HUDEP-2 (cell line): Measurements from ENCODE around the gene GBGT1.
A peak's percentile ranks its signal among the peaks of the same experiment; 100 is the strongest.
"Not testable (repeated sequence)": the region's sequence is repeated elsewhere in the genome, so short reads cannot be mapped to it uniquely, and the experiment has no call there.

Experiments
- DNase-seq, 76 experiments: peaks; one replicate each; lab custom pipeline; 2025; ENCODE audit not compliant: unreplicated experiment in 76 of 76; lab: John Stamatoyannopoulos, UW

Gene GBGT1

GRCh38 chr9:133199648-133200321, 36.1 kb upstream of the GBGT1 start:
- DNase-seq: no peak

DNA sequence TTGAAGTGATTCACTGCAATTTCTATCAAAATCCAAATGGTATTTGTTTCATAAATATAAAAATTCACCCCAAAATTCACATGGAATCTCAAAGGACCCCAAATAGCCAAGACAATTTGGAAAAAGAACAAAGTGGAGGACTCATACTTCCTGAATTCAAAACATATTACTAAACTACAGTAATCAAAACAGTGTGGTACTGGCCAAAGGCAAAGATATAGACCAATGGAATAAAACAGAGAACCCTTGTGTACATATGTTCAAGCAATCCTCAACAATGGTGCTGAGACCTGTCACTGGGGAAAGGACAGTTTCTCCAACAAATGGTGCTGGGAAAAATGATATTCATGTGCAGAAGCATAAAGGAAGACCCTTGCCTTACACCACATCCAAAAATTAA, 31.3 kb upstream of the GBGT1 start:
- no peak for DNase-seq

GRCh38 chr9:133194597-133194996, 30.9 kb upstream of the GBGT1 start:
- no peak for DNase-seq

- DNase-seq: no peak
Observed at GRCh38 chr9:133191989-133192388, 28.3 kb upstream of the GBGT1 start.

DNA sequence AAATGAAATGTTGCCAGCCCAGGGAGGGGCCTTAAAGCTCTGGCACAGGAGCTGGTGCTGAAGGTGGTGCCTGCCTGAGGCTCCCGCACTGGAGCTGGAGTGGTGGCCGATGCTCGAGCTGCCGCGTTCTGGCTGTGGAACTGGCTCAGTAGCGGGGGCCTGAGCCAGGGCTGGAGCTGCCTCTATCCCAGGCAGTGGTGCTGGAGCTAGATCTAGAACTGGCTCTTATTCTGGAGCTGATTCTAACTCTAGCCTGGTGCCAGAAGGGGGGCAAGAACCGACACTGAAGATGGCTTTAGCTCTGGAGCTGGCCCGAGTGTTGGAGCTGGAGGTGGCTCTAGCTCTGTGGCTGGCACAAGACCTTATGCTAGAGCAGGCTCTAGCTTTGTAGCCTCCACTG, 26.1 kb upstream of the GBGT1 start:
- DNase-seq: no peak

GRCh38 chr9:133188843-133189180, 25.1 kb upstream of the GBGT1 start:
- no peak for DNase-seq

DNA sequence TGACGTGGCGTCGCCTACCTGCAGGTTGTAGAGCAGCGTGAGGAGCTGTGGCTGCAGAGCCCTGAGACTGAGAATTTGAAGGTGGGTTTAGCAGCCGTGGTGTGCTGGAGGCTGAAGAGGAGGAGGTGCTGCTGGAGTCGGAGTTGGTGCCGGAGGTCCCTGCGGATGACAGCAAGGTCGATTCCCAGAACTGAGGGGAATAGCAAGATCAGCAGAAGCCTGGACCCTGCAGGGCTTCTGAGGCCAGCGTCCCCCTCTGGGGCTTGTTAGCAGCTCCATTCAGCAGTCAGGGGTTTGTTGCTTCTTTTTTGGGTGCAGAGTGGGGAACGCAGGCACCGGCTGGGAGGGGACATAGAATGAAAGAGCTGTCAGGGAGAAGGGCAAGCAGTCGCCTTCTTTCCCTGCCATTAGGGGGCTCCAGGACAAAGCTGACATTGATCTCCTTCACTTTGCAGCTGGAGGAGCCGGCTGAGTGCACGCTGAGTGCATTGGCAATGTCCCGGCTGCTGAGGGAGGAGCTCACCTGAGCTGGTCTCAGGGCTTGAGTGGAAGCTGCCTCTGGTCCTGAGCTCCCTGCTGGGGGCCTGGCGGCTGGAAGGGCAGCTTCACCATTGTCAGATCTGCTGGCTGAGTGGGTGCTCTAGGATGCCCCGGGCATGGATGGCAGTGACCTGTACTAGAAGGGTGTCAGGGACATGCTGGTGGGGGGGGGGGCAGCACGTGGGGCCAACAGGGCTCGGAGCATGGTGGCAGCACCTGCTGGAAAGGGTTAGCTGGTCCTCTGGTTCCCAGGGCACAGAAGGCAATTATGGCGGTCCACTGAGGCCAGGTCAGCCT, 24.5 kb upstream of the GBGT1 start:
- DNase-seq: peak in 26 of 76 experiments; percentile 3 to 47 (median 16)

GRCh38 chr9:133187561-133188005, 23.9 kb upstream of the GBGT1 start:
- DNase-seq: no peak

GRCh38 chr9:133186736-133187135, 23.0 kb upstream of the GBGT1 start:
- no peak for DNase-seq

- peak in 32 of 76 experiments; percentile 5 to 67 (median 43) for DNase-seq
Observed at GRCh38 chr9:133184971-133185370, 21.3 kb upstream of the GBGT1 start.

- DNase-seq: no peak
Observed at GRCh38 chr9:133182151-133182550, 18.4 kb upstream of the GBGT1 start.

DNA sequence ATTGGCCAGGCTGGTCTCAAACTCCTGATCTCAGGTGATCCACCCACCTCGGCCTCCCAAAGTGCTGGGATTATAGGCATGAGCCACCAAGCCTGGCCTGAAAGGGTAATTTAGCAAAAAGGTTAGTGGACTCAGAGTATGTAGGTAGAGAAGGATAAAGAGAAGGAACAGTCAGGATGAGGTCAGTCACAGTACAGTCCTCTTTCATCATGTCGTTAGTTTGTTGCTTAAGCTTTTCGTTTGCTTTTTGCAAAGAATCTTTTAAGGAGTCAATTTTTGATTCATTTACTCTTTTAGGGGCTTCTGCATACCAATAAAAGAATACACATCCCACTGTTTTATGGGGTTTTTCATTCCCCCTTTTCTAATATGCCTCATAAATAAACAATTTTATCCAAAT, 17.8 kb upstream of the GBGT1 start:
- no peak for DNase-seq

GRCh38 chr9:133180953-133181352, 17.2 kb upstream of the GBGT1 start:
- DNase-seq: no peak

GRCh38 chr9:133173056-133173455, 9.3 kb upstream of the GBGT1 start:
- DNase-seq: no peak

GRCh38 chr9:133171161-133171961, 7.6 kb upstream of the GBGT1 start:
- no peak for DNase-seq

DNA sequence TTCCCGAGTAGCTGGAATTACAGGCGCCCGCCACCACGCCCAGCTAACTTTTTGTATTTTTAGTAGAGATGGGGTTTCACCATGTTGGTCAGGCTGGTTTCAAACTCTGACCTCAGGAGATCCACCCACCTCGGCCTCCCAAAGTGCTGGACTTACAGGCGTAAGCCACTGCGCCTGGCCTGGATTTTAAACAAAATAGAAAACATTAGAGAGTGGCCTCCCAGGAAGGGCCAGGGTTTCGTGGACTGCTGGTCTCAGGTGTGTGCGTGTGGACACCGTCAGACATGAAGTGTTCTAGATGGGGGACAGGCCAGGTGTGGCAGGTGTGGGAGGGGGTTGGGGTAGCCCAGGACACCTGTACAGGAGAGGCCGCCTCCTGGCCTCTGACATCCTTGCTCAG, 7.0 kb upstream of the GBGT1 start:
- no peak for DNase-seq

DNA sequence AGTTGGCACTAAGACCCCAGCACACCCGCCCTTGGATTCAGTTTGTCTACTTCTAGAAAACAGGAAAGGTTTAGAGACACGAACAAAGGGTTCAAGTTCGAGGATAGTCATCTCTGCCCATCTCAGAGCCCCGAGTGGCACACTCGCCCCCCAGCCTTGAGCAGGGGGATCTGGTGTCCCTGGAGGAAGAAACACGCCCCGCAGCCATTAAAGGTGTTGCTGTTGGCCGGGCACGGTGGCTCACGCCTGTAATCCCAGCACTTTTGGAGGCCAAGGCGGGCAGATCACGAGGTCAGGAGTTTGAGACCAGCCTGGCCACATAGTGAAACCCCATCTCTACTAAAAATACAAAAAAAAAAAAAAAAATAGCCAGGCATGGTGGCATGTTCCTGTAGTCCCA, 6.0 kb upstream of the GBGT1 start:
- not testable (repeated sequence) for DNase-seq

DNA sequence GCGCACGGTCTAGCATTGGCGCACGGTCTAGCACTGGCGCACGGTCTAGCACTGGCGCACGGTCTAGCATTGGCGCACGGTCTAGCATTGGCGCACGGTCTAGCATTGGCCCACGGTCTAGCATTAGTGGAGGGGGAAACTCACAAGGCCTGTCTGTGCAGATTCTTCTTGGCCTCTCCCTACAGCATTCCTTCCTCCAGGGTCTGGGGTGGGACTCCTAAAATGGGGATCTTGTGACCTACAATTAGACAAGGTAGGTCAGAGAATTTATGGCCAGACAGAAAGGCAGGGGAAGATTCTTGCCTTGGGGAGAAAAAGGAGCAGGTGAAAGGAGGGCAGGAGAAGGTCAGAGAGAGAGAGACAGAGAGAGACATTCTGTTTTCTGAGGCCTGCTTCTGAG, 5.4 kb upstream of the GBGT1 start:
- no peak for DNase-seq

- no peak for DNase-seq
Observed at GRCh38 chr9:133168432-133168831, 4.7 kb upstream of the GBGT1 start.

GRCh38 chr9:133167769-133168168, 4.1 kb upstream of the GBGT1 start:
- DNase-seq: no peak

- no peak for DNase-seq
Observed at GRCh38 chr9:133167096-133167730, 3.5 kb upstream of the GBGT1 start.
